ENCODE measurements around the gene NFIC. TPM values are rescaled to one million over a fixed set of nuclear protein-coding genes. Genes with fewer than 3 reads are reported as not detected.
"Not testable (repeated sequence)": the region's sequence is repeated elsewhere in the genome, so short reads cannot be mapped to it uniquely, and the experiment has no call there.

Gene NFIC
- total RNA-seq, 1 donor from 2014 or later = 8.4 TPM

DNA sequence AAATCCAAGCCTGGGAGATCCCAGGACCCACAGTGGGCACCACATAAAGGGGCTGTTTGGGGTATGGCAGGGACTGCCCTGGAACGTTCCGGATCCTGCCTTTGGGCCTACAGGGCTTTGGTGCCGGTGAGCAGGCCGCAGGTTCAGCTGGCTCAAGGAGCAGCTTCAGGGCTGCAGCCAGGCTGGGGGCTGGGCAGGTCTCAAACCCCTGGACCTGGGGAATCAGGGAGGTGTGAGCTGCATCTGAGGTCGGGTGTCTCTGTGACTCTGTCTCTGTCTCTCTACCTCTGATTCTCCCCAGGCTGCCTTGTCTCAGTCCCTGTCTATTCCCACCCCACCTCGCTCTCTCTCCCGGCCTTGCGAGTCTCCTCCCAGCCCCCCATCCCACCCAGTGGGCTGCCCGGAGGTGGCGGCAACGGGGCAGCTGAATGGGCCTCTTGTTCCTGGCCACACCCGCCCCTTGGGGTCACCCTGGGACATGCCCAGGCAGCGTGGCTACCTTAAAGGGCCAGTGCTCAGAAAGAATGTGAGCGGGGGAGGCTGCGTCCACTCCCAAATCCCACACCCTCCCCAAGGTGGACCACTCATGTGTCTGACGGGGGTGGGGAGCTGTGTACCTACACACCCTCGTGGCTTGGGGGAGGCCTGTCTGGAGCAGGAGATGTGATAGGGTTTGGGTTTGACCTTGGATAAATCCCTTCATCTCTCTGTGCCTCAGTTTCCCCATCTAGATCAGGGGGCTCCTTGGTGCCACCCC is 31.1 kb downstream of the NFIC start:
- Histone ChIP-seq H3K9ac (ENCODE audit: low read depth in 1 of 3, low read length in 3 of 3) (peak overlapping the region; percentile 76 to 93 (median 92)), H3K27me3 (ENCODE audit: control insufficient read depth in 3 of 3, insufficient read depth in 3 of 3, low read length in 3 of 3) (no peaks in the 10 kb centered on the region), H3K27ac (ENCODE audit: low read depth, low read length) (peak overlapping the region; percentile 85), H3K4me3 (ENCODE audit: low read length in 3 of 3) (peak overlapping the region; percentile 58 to 80 (median 62)), H3K36me3 (ENCODE audit: control insufficient read depth in 3 of 3, insufficient read depth in 3 of 3, low read length in 3 of 3) (peaks cover 2 to 5% (median 4%) of the 10 kb centered on the region in 3 donors), H3K9me3 (ENCODE audit: control insufficient read depth in 3 of 3, low read length in 3 of 3) (no peaks in the 10 kb centered on the region), H3K4me1 (ENCODE audit: control insufficient read depth in 3 of 3, insufficient read depth in 3 of 3, low read length in 3 of 3) (peaks cover 46 to 54% (median 54%) of the 10 kb centered on the region in 3 donors)

- Histone ChIP-seq H3K27me3 (ENCODE audit: control insufficient read depth in 3 of 3, insufficient read depth in 3 of 3, low read length in 3 of 3) (no peaks in the 10 kb centered on the region), H3K36me3 (ENCODE audit: control insufficient read depth in 3 of 3, insufficient read depth in 3 of 3, low read length in 3 of 3) (peaks cover 2 to 5% (median 4%) of the 10 kb centered on the region in 3 donors), H3K9me3 (ENCODE audit: control insufficient read depth in 3 of 3, low read length in 3 of 3) (no peaks in the 10 kb centered on the region), H3K4me1 (ENCODE audit: control insufficient read depth in 3 of 3, insufficient read depth in 3 of 3, low read length in 3 of 3) (peaks cover 47 to 59% (median 57%) of the 10 kb centered on the region in 3 donors), H3K4me3 (ENCODE audit: low read length in 3 of 3) (peak overlapping the region; percentile 60 to 80 (median 62)), H3K9ac (ENCODE audit: low read depth in 1 of 3, low read length in 3 of 3) (peak overlapping the region; percentile 76 to 93 (median 92)), H3K27ac (ENCODE audit: low read depth, low read length) (peak overlapping the region; percentile 85)
Measured at GRCh38 chr19:3398114-3398899, 31.9 kb downstream of the NFIC start.

GRCh38 chr19:3398900-3399278 is 32.5 kb downstream of the NFIC start:
- peak overlapping the region; percentile 20 to 92 (median 76) for H3K9ac ChIP-seq (ENCODE audit: low read depth in 1 of 3, low read length in 3 of 3)
- H3K27ac ChIP-seq (ENCODE audit: low read depth, low read length) = peak overlapping the region; percentile 85
- peaks cover 49 to 62% (median 60%) of the 10 kb centered on the region in 3 donors for H3K4me1 ChIP-seq (ENCODE audit: control insufficient read depth in 3 of 3, insufficient read depth in 3 of 3, low read length in 3 of 3)
- no peaks in the 10 kb centered on the region for H3K9me3 ChIP-seq (ENCODE audit: control insufficient read depth in 3 of 3, low read length in 3 of 3)
- peak overlapping the region in 2 of 3 donors; percentile 54 to 62 for H3K4me3 ChIP-seq (ENCODE audit: low read length in 3 of 3)
- H3K27me3 ChIP-seq (ENCODE audit: control insufficient read depth in 3 of 3, insufficient read depth in 3 of 3, low read length in 3 of 3) = no peaks in the 10 kb centered on the region
- peaks cover 2 to 4% (median 4%) of the 10 kb centered on the region in 3 donors for H3K36me3 ChIP-seq (ENCODE audit: control insufficient read depth in 3 of 3, insufficient read depth in 3 of 3, low read length in 3 of 3)

DNA sequence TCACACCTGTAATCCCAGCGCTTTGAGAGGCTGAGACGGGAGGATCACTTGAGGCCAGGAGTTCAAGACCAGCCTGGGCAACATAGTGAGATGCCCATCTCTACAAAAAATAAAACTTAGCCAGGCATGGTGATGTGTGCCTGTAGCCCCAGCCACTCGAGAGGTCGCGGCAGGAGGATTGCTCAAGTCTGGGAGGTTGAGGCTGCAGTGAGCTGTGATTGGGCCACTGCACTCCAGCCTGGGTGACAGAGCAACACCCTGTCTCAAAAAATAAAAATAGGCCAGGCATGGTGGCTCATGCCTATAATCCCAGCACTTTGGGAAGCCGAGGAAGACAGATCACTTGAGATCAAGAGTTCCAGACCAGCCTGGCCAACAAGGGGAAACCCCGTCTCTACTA is 32.9 kb downstream of the NFIC start:
- H3K9me3 ChIP-seq (ENCODE audit: control insufficient read depth in 3 of 3, low read length in 3 of 3); H3K4me3 ChIP-seq (ENCODE audit: low read length in 3 of 3); H3K36me3 ChIP-seq (ENCODE audit: control insufficient read depth in 3 of 3, insufficient read depth in 3 of 3, low read length in 3 of 3); H3K27me3 ChIP-seq (ENCODE audit: control insufficient read depth in 3 of 3, insufficient read depth in 3 of 3, low read length in 3 of 3): not testable (repeated sequence)
- Histone ChIP-seq H3K9ac (ENCODE audit: low read depth in 1 of 3, low read length in 3 of 3) (peak overlapping the region; percentile 20 to 92 (median 76)), H3K27ac (ENCODE audit: low read depth, low read length) (peak overlapping the region; percentile 85), H3K4me1 (ENCODE audit: control insufficient read depth in 3 of 3, insufficient read depth in 3 of 3, low read length in 3 of 3) (peaks cover 49 to 62% (median 62%) of the 10 kb centered on the region in 3 donors)

DNA sequence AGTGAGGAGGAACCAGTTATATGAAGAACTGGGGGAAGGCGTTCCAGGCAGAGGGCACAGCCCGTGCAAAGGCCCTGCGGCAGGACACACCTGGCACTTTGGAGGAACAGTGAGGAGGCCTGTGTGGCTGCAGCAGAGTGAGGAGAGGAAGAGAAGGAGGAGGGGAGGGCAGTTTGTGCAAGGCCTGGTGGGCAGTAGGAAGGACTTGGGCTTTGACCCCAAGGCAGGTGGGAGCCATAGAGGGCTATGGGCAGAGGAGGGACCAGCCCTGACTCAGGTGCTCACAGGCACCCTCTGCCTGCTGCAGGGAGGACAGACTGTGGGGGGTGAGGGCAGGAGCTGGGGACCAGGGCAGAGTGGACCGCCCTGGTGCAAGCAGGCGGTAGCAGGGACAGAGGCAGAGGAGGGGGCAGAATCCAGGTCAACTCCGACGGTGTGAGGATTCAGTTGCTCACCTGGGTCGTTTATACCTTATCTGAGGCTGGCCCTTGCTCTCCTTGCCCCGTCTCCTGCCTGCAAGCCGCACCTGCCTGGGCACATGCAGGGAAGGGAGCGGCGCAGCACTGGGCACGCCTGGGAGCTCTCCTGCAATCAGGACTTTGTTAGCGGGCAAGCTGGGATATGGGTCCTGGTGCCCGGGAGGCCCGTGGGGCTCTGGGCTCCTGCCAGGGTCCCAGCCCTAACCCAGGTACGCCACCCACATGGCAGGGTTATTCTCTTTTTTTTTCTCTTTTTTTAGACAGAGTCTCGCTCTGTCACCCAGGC is 34.8 kb downstream of the NFIC start:
- peaks cover 0 to 2% (median 2%) of the 10 kb centered on the region in 3 donors for H3K36me3 ChIP-seq (ENCODE audit: control insufficient read depth in 3 of 3, insufficient read depth in 3 of 3, low read length in 3 of 3)
- peaks cover 53 to 72% (median 69%) of the 10 kb centered on the region in 3 donors for H3K4me1 ChIP-seq (ENCODE audit: control insufficient read depth in 3 of 3, insufficient read depth in 3 of 3, low read length in 3 of 3)
- peak overlapping the region in 2 of 3 donors; percentile 21 to 54 for H3K9ac ChIP-seq (ENCODE audit: low read depth in 1 of 3, low read length in 3 of 3)
- no peak overlapping the region for H3K4me3 ChIP-seq (ENCODE audit: low read length in 3 of 3)
- peak overlapping the region; percentile 68 for H3K27ac ChIP-seq (ENCODE audit: low read depth, low read length)
- H3K27me3 ChIP-seq (ENCODE audit: control insufficient read depth in 3 of 3, insufficient read depth in 3 of 3, low read length in 3 of 3) = no peaks in the 10 kb centered on the region
- H3K9me3 ChIP-seq (ENCODE audit: control insufficient read depth in 3 of 3, low read length in 3 of 3) = no peaks in the 10 kb centered on the region

DNA sequence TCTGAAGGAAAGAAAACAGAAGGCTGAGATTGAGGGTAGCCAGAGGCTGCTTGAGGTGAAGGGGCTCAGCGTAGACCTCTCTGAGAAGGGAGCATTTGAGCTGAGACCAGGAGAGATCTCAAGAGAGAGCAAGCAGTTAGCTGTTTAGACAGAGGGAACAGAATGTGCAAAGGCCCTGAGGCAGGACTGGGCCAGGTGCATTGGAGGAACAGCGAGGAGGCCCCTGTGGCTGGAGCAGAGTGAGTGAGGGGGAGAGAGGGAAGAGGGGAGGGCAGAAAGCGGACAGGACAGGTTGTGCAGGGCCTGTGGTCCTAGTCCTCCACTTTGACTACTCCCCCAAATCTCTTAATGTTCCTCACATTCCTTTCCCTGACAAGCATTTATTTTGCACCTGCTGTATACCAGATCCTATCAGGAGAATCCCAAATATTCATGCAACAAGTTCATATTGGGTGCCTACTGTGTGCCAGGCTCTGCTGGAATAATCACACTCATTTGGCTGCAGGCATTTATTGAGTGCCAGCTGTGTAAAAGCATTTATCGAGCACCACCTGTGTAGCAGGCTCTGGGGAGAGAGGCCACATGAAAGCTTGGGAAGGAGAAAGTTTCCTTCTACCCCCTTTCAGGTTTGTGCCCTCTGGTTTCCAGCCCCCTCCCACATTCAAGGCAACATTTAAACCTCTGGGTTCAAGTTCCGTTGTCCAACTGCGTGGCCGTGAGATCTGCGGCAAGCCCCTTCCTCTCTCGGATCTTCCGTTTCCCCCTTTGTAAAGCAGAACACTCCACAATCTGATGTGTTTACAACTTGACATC is 36.5 kb downstream of the NFIC start:
- peak overlapping the region; percentile 66 to 69 (median 68) for H3K4me3 ChIP-seq (ENCODE audit: low read length in 3 of 3)
- peak overlapping the region; percentile 76 to 95 (median 91) for H3K9ac ChIP-seq (ENCODE audit: low read depth in 1 of 3, low read length in 3 of 3)

DNA sequence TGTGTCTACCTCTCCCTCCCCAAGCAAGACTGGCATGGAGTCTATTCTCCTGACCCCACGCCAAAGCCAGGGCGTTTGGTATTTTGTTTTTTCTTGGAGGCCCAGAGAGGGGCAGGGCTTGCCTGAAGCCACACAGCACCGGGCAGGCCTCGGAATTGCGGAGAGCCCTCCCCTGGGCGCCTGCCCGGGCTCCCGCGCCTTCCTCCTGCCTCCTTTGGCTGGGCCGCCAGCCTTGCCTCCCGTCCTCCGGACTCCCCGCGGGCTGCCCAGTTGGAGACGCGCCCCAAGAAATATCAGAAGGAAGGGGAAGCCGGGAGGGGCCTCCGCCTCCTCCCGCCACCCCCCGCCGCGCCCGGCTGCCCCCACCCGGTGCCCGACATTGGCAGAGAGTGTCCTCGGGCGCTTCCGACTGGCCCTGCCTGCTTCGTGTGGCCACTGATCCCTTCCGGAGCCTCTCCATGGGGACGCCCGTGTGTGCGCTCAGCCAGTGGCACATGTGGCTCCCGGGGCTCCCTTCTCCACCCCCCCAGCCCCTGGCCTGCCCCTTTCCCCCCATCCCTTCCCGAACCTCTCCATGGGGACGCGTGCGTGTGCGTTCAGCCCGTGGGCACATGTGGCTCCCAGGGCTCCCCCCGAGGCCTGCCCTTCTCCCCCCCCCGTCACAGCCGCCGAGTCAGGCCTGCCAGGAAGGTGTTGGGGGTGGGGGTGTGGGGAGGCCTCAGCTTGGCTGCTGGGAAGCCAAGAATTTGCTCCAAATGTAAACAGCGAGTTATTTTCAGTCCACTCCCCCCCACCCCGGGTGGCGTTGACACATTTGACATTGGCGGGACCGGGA is 37.3 kb downstream of the NFIC start:
- peaks cover 46 to 73% (median 67%) of the 10 kb centered on the region in 3 donors for H3K4me1 ChIP-seq (ENCODE audit: control insufficient read depth in 3 of 3, insufficient read depth in 3 of 3, low read length in 3 of 3)
- peak overlapping the region; percentile 66 to 70 (median 68) for H3K4me3 ChIP-seq (ENCODE audit: low read length in 3 of 3)
- H3K36me3 ChIP-seq (ENCODE audit: control insufficient read depth in 3 of 3, insufficient read depth in 3 of 3, low read length in 3 of 3) = peaks cover 0 to 2% (median 2%) of the 10 kb centered on the region in 3 donors
- H3K9me3 ChIP-seq (ENCODE audit: control insufficient read depth in 3 of 3, low read length in 3 of 3) = no peaks in the 10 kb centered on the region
- H3K27me3 ChIP-seq (ENCODE audit: control insufficient read depth in 3 of 3, insufficient read depth in 3 of 3, low read length in 3 of 3) = no peaks in the 10 kb centered on the region
- H3K27ac ChIP-seq (ENCODE audit: low read depth, low read length) = peak overlapping the region; percentile 97
- peak overlapping the region; percentile 82 to 95 (median 91) for H3K9ac ChIP-seq (ENCODE audit: low read depth in 1 of 3, low read length in 3 of 3)

More for the DNA sequence above, 36.5 kb downstream of the NFIC start:
- H3K27ac ChIP-seq (ENCODE audit: low read depth, low read length) = peak overlapping the region; percentile 97
- H3K4me1 ChIP-seq (ENCODE audit: control insufficient read depth in 3 of 3, insufficient read depth in 3 of 3, low read length in 3 of 3) = peaks cover 45 to 73% (median 66%) of the 10 kb centered on the region in 3 donors
- no peaks in the 10 kb centered on the region for H3K9me3 ChIP-seq (ENCODE audit: control insufficient read depth in 3 of 3, low read length in 3 of 3)
- peaks cover 0 to 2% (median 2%) of the 10 kb centered on the region in 3 donors for H3K36me3 ChIP-seq (ENCODE audit: control insufficient read depth in 3 of 3, insufficient read depth in 3 of 3, low read length in 3 of 3)
- no peaks in the 10 kb centered on the region for H3K27me3 ChIP-seq (ENCODE audit: control insufficient read depth in 3 of 3, insufficient read depth in 3 of 3, low read length in 3 of 3)

DNA sequence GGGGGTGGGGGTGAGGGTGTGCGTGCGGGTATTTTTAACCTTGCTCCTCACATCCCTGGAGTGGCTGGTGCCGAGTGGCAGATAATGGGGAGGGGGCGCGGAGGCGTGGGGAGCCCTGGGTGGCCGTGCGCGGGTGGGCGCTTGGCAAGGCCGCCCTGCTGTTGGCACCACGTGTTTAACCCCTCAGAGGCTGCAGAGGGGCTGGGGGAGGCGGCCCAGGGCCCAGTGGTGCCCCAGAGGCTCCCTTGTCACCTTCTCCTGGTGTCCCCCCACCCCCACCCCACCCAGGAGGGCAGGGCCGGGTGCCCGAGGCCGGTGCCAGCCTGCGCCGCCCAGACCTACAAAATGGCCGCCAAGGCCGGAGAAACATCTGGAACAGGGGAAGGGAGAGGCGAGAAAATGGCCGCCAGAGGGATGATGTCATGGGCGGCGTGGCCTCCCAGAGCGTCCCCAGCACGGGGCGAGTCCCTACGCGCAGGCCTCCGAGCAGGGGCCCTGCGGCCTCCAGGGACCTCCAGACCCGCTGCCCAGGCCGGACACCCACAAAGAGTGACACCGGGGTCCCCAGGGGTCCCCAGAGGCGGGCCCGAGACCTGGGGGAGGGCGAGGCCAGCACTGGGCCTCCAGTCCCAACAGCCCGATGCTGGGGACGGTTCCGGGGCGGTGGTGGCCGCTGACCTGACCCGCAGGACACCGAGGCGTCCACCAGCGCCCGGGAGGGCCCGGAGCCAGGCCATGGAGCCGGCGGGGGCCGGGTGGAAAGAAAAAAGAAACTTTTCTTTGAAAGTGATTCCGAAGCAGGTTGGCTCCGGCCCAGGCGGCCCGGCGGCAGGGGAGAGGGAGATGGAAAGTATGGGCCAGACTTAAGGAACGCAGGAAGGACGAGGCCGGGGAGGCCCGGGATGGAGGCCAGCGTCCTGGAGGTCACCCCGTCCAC is 38.2 kb downstream of the NFIC start:
- Histone ChIP-seq H3K36me3 (ENCODE audit: control insufficient read depth in 3 of 3, insufficient read depth in 3 of 3, low read length in 3 of 3) (peaks cover 0 to 2% (median 0%) of the 10 kb centered on the region in 3 donors), H3K27me3 (ENCODE audit: control insufficient read depth in 3 of 3, insufficient read depth in 3 of 3, low read length in 3 of 3) (no peaks in the 10 kb centered on the region), H3K9me3 (ENCODE audit: control insufficient read depth in 3 of 3, low read length in 3 of 3) (no peaks in the 10 kb centered on the region), H3K27ac (ENCODE audit: low read depth, low read length) (peak overlapping the region; percentile 97), H3K4me1 (ENCODE audit: control insufficient read depth in 3 of 3, insufficient read depth in 3 of 3, low read length in 3 of 3) (peaks cover 49 to 75% (median 68%) of the 10 kb centered on the region in 3 donors), H3K9ac (ENCODE audit: low read depth in 1 of 3, low read length in 3 of 3) (peak overlapping the region; percentile 82 to 95 (median 91)), H3K4me3 (ENCODE audit: low read length in 3 of 3) (peak overlapping the region; percentile 7 to 70 (median 60))
